ENCODE data around the gene AUTS2.

DNA sequence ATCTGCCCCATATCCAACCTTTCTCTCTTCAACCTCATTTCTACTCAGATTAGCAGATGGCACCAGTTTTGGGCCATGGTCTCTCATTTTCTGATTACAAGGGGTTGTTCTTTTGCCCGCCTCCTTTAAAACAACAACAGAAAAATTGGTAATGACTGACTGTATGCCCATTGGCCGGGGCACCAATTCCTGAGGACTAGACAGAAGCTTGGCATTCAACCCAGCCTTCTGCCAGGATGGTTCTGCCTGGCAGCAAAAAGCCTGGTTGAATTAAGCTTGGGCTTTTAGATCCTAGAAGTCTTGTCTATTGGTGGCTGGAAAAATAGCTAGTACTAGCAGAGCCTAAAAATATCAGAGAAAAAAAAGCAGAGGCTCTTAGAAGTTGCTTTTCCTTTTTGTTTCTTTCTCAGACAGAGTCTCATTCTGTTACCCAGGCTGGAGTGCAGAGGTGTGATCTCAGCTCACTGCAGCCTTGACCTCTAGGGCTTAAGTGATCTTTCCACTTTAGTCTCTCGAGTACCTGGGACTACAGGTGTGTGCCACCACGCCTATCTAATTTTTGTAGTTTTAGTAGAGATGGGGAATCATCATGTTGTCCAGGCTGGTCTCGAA, 402.6 kb downstream of the AUTS2 start:
- no peak for TF ChIP-seq EZH2 (IDR thresholded peaks at IDR 0.05; ENCODE audit: low read length)
- TF ChIP-seq, protein P1, sequence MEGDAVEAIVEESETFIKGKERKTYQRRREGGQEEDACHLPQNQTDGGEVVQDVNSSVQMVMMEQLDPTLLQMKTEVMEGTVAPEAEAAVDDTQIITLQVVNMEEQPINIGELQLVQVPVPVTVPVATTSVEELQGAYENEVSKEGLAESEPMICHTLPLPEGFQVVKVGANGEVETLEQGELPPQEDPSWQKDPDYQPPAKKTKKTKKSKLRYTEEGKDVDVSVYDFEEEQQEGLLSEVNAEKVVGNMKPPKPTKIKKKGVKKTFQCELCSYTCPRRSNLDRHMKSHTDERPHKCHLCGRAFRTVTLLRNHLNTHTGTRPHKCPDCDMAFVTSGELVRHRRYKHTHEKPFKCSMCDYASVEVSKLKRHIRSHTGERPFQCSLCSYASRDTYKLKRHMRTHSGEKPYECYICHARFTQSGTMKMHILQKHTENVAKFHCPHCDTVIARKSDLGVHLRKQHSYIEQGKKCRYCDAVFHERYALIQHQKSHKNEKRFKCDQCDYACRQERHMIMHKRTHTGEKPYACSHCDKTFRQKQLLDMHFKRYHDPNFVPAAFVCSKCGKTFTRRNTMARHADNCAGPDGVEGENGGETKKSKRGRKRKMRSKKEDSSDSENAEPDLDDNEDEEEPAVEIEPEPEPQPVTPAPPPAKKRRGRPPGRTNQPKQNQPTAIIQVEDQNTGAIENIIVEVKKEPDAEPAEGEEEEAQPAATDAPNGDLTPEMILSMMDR (optimal IDR thresholded peaks at IDR 0.05 in 1 of 3, IDR thresholded peaks at IDR 0.05 in 1 of 3, conservative IDR thresholded peaks at IDR 0.05 in 1 of 3; ENCODE audit: extremely low read depth in 1 of 3, insufficient read depth in 2 of 3, low read length in 3 of 3), result no peak
